ENCODE measurements around the gene KLHL29. TPM values are rescaled to one million over a fixed set of nuclear protein-coding genes. Genes with fewer than 3 reads are reported as not detected.

The KLHL29 gene
- total and polyA plus RNA-seq, 4 donors: 0.29 to 2.3 (median 0.68) TPM

- no peak overlapping the region for H3K4me3 ChIP-seq (ENCODE audit: low read depth in 1 of 3, low read length in 3 of 3)
- no peak for DNase-seq (ENCODE audit: low spot score)
- no peak overlapping the region for H3K27ac ChIP-seq (ENCODE audit: low read depth in 1 of 2, low read length in 2 of 2)
- no peaks in the 10 kb centered on the region for H3K36me3 ChIP-seq (ENCODE audit: control insufficient read depth in 4 of 4, insufficient read depth in 3 of 4, low read depth in 1 of 4, low read length in 3 of 4)
- H3K9me3 ChIP-seq (ENCODE audit: control insufficient read depth in 4 of 4, low read length in 3 of 4): no peaks in the 10 kb centered on the region
- H3K27me3 ChIP-seq (ENCODE audit: control insufficient read depth in 4 of 4, insufficient read depth in 4 of 4, low read length in 3 of 4): no peaks in the 10 kb centered on the region
- 68% methylated on average over 3 of the region's 3 CpGs for WGBS
- H3K9ac ChIP-seq (ENCODE audit: low read depth in 1 of 2, low read length in 2 of 2): no peak overlapping the region
- no peak for TF ChIP-seq CTCF (IDR thresholded peaks at IDR 0.05; ENCODE audit: low read depth, low read length, missing input control)
- no peak for TF ChIP-seq MAX (IDR thresholded peaks at IDR 0.05)
- TF ChIP-seq ATF3 (IDR thresholded peaks at IDR 0.05): no peak
- TF ChIP-seq HNF4A (conservative IDR thresholded peaks at IDR 0.05): no peak
- TF ChIP-seq NR2F2 (IDR thresholded peaks at IDR 0.05): no peak
- no peak for TF ChIP-seq ZBTB33 (IDR thresholded peaks at IDR 0.05)
- TF ChIP-seq TAF1 (conservative IDR thresholded peaks at IDR 0.05): no peak
- H3K4me1 ChIP-seq (ENCODE audit: control insufficient read depth in 4 of 4, insufficient read depth in 4 of 4, low read length in 3 of 4): no peaks in the 10 kb centered on the region
Measured at GRCh38 chr2:23594460-23594825, 209.5 kb downstream of the KLHL29 start.

GRCh38 chr2:23595021-23595420, 210.0 kb downstream of the KLHL29 start:
- WGBS: 84% methylated on average over 7 of the region's 7 CpGs
- no peak overlapping the region for H3K9ac ChIP-seq (ENCODE audit: low read depth in 1 of 2, low read length in 2 of 2)

More at GRCh38 chr2:23595021-23595420, 210.0 kb downstream of the KLHL29 start:
- Histone ChIP-seq H3K4me3 (ENCODE audit: low read depth in 1 of 3, low read length in 3 of 3) (no peak overlapping the region), H3K9me3 (ENCODE audit: control insufficient read depth in 4 of 4, low read length in 3 of 4) (no peaks in the 10 kb centered on the region), H3K36me3 (ENCODE audit: control insufficient read depth in 4 of 4, insufficient read depth in 3 of 4, low read depth in 1 of 4, low read length in 3 of 4) (no peaks in the 10 kb centered on the region), H3K27me3 (ENCODE audit: control insufficient read depth in 4 of 4, insufficient read depth in 4 of 4, low read length in 3 of 4) (no peaks in the 10 kb centered on the region), H3K27ac (ENCODE audit: low read depth in 1 of 2, low read length in 2 of 2) (no peak overlapping the region), H3K4me1 (ENCODE audit: control insufficient read depth in 4 of 4, insufficient read depth in 4 of 4, low read length in 3 of 4) (no peaks in the 10 kb centered on the region)
- no peak for DNase-seq (ENCODE audit: low spot score)
- TF ChIP-seq FOXA2 (IDR thresholded peaks at IDR 0.05) (no peak), FOXA1 (IDR thresholded peaks at IDR 0.05) (no peak), GABPA (IDR thresholded peaks at IDR 0.05 in 1 of 2, conservative IDR thresholded peaks at IDR 0.05 in 1 of 2) (no peak), EGR1 (IDR thresholded peaks at IDR 0.05; ENCODE audit: low read depth in 2 of 2) (no peak), REST (IDR thresholded peaks at IDR 0.05) (no peak), RAD21 (IDR thresholded peaks at IDR 0.05) (no peak), ATF3 (IDR thresholded peaks at IDR 0.05) (no peak), MAX (IDR thresholded peaks at IDR 0.05) (no peak), YY1 (IDR thresholded peaks at IDR 0.05) (no peak), TAF1 (conservative IDR thresholded peaks at IDR 0.05) (no peak), ZBTB33 (IDR thresholded peaks at IDR 0.05) (no peak), HNF4A (conservative IDR thresholded peaks at IDR 0.05) (no peak), HNF4G (IDR thresholded peaks at IDR 0.05) (no peak), RXRA (IDR thresholded peaks at IDR 0.05) (no peak), NR2F2 (IDR thresholded peaks at IDR 0.05) (no peak), SP1 (IDR thresholded peaks at IDR 0.05) (no peak), JUND (IDR thresholded peaks at IDR 0.05) (no peak), CTCF (IDR thresholded peaks at IDR 0.05; ENCODE audit: low read depth, low read length, missing input control) (no peak)

Measured in liver (tissue), 9 donors.